NCI-H82 (cell line): ENCODE data around the gene SETD4.

Experiments used
- DNase-seq: peaks from one replicate; lab custom pipeline; 2025; lab: John Stamatoyannopoulos, UW

SETD4 gene

GRCh38 chr21:36008505-36008904, 51.8 kb downstream of the SETD4 start:
- DNase-seq, result no peak

GRCh38 chr21:36005879-36006400, 54.4 kb downstream of the SETD4 start:
- no peak for DNase-seq

- no peak for DNase-seq
These were observed 55.3 kb downstream of the SETD4 start for GRCh38 chr21:36005018-36005417.

GRCh38 chr21:36004441-36004840, 55.9 kb downstream of the SETD4 start:
- no peak for DNase-seq

- no peak for DNase-seq
These were observed 56.5 kb downstream of the SETD4 start for GRCh38 chr21:36003776-36004175.

- DNase-seq, result no peak
These were observed 64.1 kb downstream of the SETD4 start for GRCh38 chr21:35996217-35996616.

GRCh38 chr21:35995522-35996088, 64.7 kb downstream of the SETD4 start:
- no peak for DNase-seq

GRCh38 chr21:35994613-35995012, 65.7 kb downstream of the SETD4 start:
- no peak for DNase-seq

- no peak for DNase-seq
These were observed 66.3 kb downstream of the SETD4 start for GRCh38 chr21:35993875-35994490.

- no peak for DNase-seq
These were observed 69.2 kb downstream of the SETD4 start for GRCh38 chr21:35991131-35991530.

- no peak for DNase-seq
These were observed 69.7 kb downstream of the SETD4 start for GRCh38 chr21:35990609-35991008.

- DNase-seq, result no peak
These were observed 71.1 kb downstream of the SETD4 start for GRCh38 chr21:35989138-35989735.

- no peak for DNase-seq
These were observed 71.7 kb downstream of the SETD4 start for GRCh38 chr21:35988416-35989137.

GRCh38 chr21:35987475-35987874, 72.9 kb downstream of the SETD4 start:
- no peak for DNase-seq

- DNase-seq, result no peak
These were observed 75.5 kb downstream of the SETD4 start for GRCh38 chr21:35984654-35985361.
